Measurements from ENCODE around the gene ANXA6. TPM values are rescaled to one million over a fixed set of nuclear protein-coding genes. Genes with fewer than 3 reads are reported as not detected.
"Not testable (repeated sequence)": the region's sequence is repeated elsewhere in the genome, so short reads cannot be mapped to it uniquely, and the experiment has no call there.

The ANXA6 gene
- total RNA-seq = 10.8 TPM

GRCh38 chr5:151157426-151158286 is at the start of gene ANXA6:
Gene ANXA6 (minus strand): TSS chr5:151157779. CDS start chr5:151147901, 9,878 bp downstream.
- peak; percentile 92 for ATAC-seq

- ATAC-seq = no peak
Observed at GRCh38 chr5:151205411-151205810, 47.8 kb upstream of the ANXA6 start.

- no peak for ATAC-seq
Observed at GRCh38 chr5:151204051-151204450, 46.5 kb upstream of the ANXA6 start.

GRCh38 chr5:151202381-151203139 is 45.0 kb upstream of the ANXA6 start:
- peak; percentile 98 for ATAC-seq

GRCh38 chr5:151200913-151201595 is 43.5 kb upstream of the ANXA6 start:
- no peak for ATAC-seq

GRCh38 chr5:151199581-151200185 is 42.1 kb upstream of the ANXA6 start:
- no peak for ATAC-seq

GRCh38 chr5:151198861-151199260 is 41.3 kb upstream of the ANXA6 start:
- no peak for ATAC-seq

GRCh38 chr5:151197291-151197600 is 39.7 kb upstream of the ANXA6 start:
- ATAC-seq = not testable (repeated sequence)

GRCh38 chr5:151196556-151197290 is 39.1 kb upstream of the ANXA6 start:
- peak; percentile 72 for ATAC-seq

- no peak for ATAC-seq
Observed at GRCh38 chr5:151195622-151196021, 38.0 kb upstream of the ANXA6 start.

GRCh38 chr5:151192626-151193025 is 35.0 kb upstream of the ANXA6 start:
- no peak for ATAC-seq

- ATAC-seq = no peak
Observed at GRCh38 chr5:151191661-151192060, 34.1 kb upstream of the ANXA6 start.

- no peak for ATAC-seq
Observed at GRCh38 chr5:151189151-151189550, 31.6 kb upstream of the ANXA6 start.

- ATAC-seq = no peak
Observed at GRCh38 chr5:151186538-151186937, 29.0 kb upstream of the ANXA6 start.

- no peak for ATAC-seq
Observed at GRCh38 chr5:151186052-151186451, 28.5 kb upstream of the ANXA6 start.

- ATAC-seq = no peak
Observed at GRCh38 chr5:151184316-151185042, 26.9 kb upstream of the ANXA6 start.

GRCh38 chr5:151183456-151184245 is 26.1 kb upstream of the ANXA6 start:
- ATAC-seq = peak; percentile 62

- no peak for ATAC-seq
Observed at GRCh38 chr5:151182976-151183375, 25.4 kb upstream of the ANXA6 start.

- ATAC-seq = no peak
Observed at GRCh38 chr5:151182524-151182900, 24.9 kb upstream of the ANXA6 start.

- ATAC-seq = no peak
Observed at GRCh38 chr5:151181818-151182523, 24.4 kb upstream of the ANXA6 start.

Measured in esophagus mucosa (tissue), 1 donor.